Stimulated activated CD4-positive, alpha-beta T cell treated with anti-CD3 and anti-CD28 coated beads, Interleukin-1b, Interleukin-23, amount 100 ng/mL, for 24 hours (primary cell): ENCODE data around the gene PIN1.
"Not testable (repeated sequence)": the region's sequence is repeated elsewhere in the genome, so short reads cannot be mapped to it uniquely, and the experiment has no call there.

ENCODE experiments used
- DNase-seq, 4 experiments: peaks; one replicate each; pipeline ENCODE4 v3.0.0-alpha.2; 2020; ENCODE audit warnings: low read depth in 4 of 4, low spot score in 1 of 4

Gene PIN1

GRCh38 chr19:9818734-9819595, 16.2 kb upstream of the PIN1 start, which contains the start of gene FBXL12:
Gene FBXL12 (minus strand): TSS chr19:9819079. CDS start chr19:9818813, 266 bp downstream.
- DNase-seq, result peak; percentile 100

- DNase-seq, result no peak
These were observed 15.6 kb upstream of the PIN1 start for GRCh38 chr19:9819596-9819909.

GRCh38 chr19:9820034-9820433, 15.1 kb upstream of the PIN1 start:
- DNase-seq, result not testable (repeated sequence)

GRCh38 chr19:9823816-9824215, 11.3 kb upstream of the PIN1 start:
- DNase-seq, result no peak

- DNase-seq, result peak; percentile 78 to 87 (median 80)
These were observed 7.6 kb upstream of the PIN1 start, which contains the start of gene UBL5 for GRCh38 chr19:9827289-9828238. Gene UBL5 (plus strand): TSS chr19:9827918. CDS start chr19:9828338, 420 bp downstream.

- DNase-seq, result no peak
These were observed 6.5 kb upstream of the PIN1 start for GRCh38 chr19:9828551-9829063.

- no peak for DNase-seq
These were observed 802 bp upstream of the PIN1 start for GRCh38 chr19:9834307-9834725.

GRCh38 chr19:9835507-9835949, 410 bp downstream of the PIN1 start:
- DNase-seq, result no peak

- DNase-seq, result no peak
These were observed 903 bp downstream of the PIN1 start for GRCh38 chr19:9836021-9836420.

GRCh38 chr19:9838324-9838723, 3.2 kb downstream of the PIN1 start:
- DNase-seq, result no peak

- no peak for DNase-seq
These were observed 4.3 kb downstream of the PIN1 start for GRCh38 chr19:9839415-9839814.

GRCh38 chr19:9842834-9843625, 7.9 kb downstream of the PIN1 start:
- DNase-seq, result no peak

- DNase-seq, result not testable (repeated sequence)
These were observed 8.6 kb downstream of the PIN1 start for GRCh38 chr19:9843626-9844273.

- DNase-seq, result peak in 3 of 4 experiments; percentile 25 to 41 (median 29)
These were observed 12.1 kb downstream of the PIN1 start for GRCh38 chr19:9847087-9847671.

- DNase-seq, result no peak
These were observed 12.9 kb downstream of the PIN1 start for GRCh38 chr19:9848060-9848459.

- DNase-seq, result no peak
These were observed 13.6 kb downstream of the PIN1 start for GRCh38 chr19:9848762-9849161.

- no peak for DNase-seq
These were observed 14.7 kb downstream of the PIN1 start for GRCh38 chr19:9849791-9850190.

GRCh38 chr19:9850235-9850959, 15.3 kb downstream of the PIN1 start:
- no peak for DNase-seq

GRCh38 chr19:9854282-9854846, 19.2 kb downstream of the PIN1 start:
- no peak for DNase-seq
